Activated CD8-positive, alpha-beta memory T cell treated with anti-CD3 and anti-CD28 coated beads, Interleukin-2, amount 50 U/mL, for 1 hour (primary cell): ENCODE data around the gene OPA3.

ENCODE experiments used
- DNase-seq: peaks from one replicate; pipeline ENCODE4 v3.0.0-alpha.2; 2020; ENCODE audit errors: extremely low read depth

The OPA3 gene

DNA sequence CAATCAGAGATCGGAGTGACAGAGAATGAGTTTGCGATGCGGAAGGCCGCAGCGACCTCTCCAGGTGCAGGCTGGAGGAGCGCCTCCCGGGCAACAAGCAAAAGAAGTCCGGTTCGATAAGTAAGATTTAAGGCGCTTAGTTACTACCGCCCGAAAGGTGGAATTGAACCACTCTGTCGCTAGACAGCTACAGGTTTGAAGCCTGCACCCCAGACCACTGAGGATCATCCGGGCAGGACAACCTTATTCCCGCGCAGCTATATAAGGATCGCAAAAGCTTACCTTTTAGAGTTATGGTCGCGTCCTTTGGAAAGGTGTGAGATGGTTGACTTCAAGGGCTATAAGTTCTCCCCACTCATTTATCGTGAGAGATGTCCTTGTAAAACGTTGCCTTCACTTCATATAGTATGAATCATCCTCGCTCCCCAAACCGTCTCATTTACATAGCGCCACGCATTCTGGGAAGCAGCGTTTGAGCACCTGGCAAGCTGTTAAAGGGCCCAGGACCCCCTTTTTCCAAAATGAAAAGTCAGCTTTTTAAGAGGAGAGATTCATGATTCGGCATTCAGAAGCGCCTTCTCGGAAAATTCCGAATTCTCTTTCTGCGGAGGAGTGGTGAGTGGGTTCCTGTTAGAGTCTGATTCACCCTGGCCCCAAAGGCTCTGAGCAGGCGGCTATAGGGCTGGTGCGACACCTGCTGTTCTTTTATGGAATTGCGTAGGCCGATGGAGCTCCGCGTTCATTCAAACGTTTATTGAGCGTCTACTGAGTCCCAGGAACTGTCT is 106.0 kb downstream of the OPA3 start:
- no peak for DNase-seq

DNA sequence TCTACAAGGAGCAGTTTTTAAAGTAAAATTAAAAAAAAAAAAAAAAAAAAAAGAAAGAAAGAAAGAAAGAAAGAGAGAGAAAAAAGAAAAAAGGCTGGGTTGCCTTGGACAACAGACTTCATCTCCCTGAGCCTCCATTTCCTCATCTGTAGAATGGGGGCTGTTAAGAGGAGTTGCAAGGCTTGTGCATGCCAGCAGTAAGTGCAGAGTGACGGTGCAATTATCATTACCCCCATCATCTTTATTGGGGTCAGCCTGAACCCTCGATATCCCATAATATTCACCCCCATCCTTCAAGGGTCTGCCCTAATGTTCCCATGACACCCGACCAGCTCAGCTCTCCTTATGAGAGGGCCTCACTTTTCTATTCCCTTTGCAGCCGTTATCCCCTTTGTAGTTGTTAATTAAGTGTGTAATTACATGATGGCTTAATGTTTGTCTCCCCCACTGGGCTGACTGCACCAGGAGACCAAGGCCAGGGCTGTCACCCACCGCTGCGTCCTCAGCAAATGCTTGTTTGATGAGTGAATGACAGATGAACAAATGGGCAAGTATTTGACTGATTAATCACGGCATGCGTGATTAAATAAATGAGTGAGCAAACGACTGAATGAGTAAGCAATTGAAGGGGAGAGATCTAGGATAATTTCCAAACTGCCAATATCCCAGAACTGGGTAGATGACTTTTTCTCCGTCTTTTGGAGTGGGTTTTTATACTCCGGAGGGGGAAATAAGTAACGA is 106.7 kb downstream of the OPA3 start:
- DNase-seq = no peak
